Transverse colon (tissue), 3 donors: ENCODE measurements around the gene PFKFB2.

Experiments used
- POLR2A ChIP-seq: fragments of 450-650 bp; IDR thresholded peaks from one replicate; pipeline ENCODE4 v1.6.1; 2016; ENCODE audit warnings: antibody characterized with exemption, mild to moderate bottlenecking, moderate library complexity
- TF ChIP-seq, protein P1 (sequence below), 5 experiments: fragments of 200-600 bp in 3 of 5; fragments of 450-650 bp in 2 of 5; sonication (generic) in 3 of 5; IDR thresholded peaks; 1 replicate in 2 of 5; 2 replicates in 3 of 5; pipeline ENCODE4 v1.5.1; 2016 to 2017; ENCODE audit warnings: antibody characterized with exemption in 5 of 5, inconsistent platforms in 3 of 5, mild to moderate bottlenecking in 2 of 5, moderate library complexity in 1 of 5

DNA sequence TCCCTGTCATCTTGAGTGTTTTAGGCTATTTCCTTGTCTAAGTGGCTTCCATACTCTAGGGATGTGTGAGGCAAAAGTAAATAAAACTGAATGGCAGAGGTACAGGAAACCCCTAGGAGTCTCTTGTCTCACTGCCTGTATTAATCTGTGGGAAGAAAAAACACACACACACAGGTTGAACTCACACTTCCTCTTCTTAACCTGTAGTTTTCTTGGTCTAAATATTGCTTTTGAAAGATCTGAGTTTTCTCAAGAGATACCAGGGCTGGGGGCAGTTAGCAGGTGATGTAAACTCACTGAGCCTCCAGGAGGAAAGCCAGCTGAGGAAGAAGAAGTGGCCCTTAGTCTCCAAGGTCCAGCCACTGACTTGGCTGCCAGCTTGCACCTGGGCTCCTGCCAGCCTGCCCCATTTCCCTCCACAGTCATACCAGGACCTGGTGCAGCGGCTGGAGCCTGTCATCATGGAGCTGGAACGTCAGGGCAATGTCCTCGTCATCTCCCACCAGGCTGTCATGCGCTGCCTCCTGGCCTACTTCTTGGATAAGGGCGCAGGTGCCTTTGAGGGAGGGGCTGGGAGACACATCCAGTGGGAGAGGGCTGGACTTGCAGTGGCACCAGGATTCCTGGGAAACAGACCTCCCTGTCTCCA, 16.9 kb downstream of the PFKFB2 start:
- TF ChIP-seq, protein P1, sequence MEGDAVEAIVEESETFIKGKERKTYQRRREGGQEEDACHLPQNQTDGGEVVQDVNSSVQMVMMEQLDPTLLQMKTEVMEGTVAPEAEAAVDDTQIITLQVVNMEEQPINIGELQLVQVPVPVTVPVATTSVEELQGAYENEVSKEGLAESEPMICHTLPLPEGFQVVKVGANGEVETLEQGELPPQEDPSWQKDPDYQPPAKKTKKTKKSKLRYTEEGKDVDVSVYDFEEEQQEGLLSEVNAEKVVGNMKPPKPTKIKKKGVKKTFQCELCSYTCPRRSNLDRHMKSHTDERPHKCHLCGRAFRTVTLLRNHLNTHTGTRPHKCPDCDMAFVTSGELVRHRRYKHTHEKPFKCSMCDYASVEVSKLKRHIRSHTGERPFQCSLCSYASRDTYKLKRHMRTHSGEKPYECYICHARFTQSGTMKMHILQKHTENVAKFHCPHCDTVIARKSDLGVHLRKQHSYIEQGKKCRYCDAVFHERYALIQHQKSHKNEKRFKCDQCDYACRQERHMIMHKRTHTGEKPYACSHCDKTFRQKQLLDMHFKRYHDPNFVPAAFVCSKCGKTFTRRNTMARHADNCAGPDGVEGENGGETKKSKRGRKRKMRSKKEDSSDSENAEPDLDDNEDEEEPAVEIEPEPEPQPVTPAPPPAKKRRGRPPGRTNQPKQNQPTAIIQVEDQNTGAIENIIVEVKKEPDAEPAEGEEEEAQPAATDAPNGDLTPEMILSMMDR (IDR thresholded peaks at IDR 0.05): no peak
- no peak for TF ChIP-seq POLR2A
